Kidney epithelial cell (primary cell): ENCODE data around the gene EPHB2. TPM values are rescaled to one million over a fixed set of nuclear protein-coding genes. Genes with fewer than 3 reads are reported as not detected.

Experiments
- DNase-seq: peaks from one replicate; pipeline ENCODE4 v3.0.0-alpha.2; 2010; ENCODE audit warnings: low read depth
- H3K27me3 ChIP-seq: 2 replicates; pipeline ENCODE4 v1.6.0; 2011; ENCODE audit warnings: low read length; ENCODE audit not compliant: control insufficient read depth, insufficient read depth
- H3K36me3 ChIP-seq: 2 replicates; pipeline ENCODE4 v1.5.1; 2011; ENCODE audit warnings: low read length; ENCODE audit not compliant: control insufficient read depth, insufficient read depth
- H3K4me3 ChIP-seq: 2 replicates; pipeline ENCODE4 v1.5.1; 2011; ENCODE audit warnings: low read depth, mild to moderate bottlenecking, control low read depth, low read length
- CTCF ChIP-seq: IDR thresholded peaks from 2 replicates; pipeline ENCODE4 v1.5.1; 2011; ENCODE audit warnings: mild to moderate bottlenecking, moderate library complexity, low read length, control low read depth, inconsistent platforms; ENCODE audit not compliant: insufficient read depth, poor library complexity, severe bottlenecking
- total RNA-seq: library from RNA; depleted of rRNA; stranded (reverse); fragments of >200 nt; gene quantifications from 2 replicates; pipeline ENCODE4 v1.2.3, GENCODE V29; 2015

The EPHB2 gene
- total RNA-seq, 1 donor from 2014 or later = 111 TPM

GRCh38 chr1:22733643-22734042, 23.0 kb downstream of the EPHB2 start:
- Histone ChIP-seq H3K27me3 (no peaks in the 10 kb centered on the region), H3K4me3 (no peak overlapping the region), H3K36me3 (no peaks in the 10 kb centered on the region)
- no peak for TF ChIP-seq CTCF
- DNase-seq = no peak

- H3K27me3 ChIP-seq = no peaks in the 10 kb centered on the region
- H3K36me3 ChIP-seq = no peaks in the 10 kb centered on the region
- H3K4me3 ChIP-seq = no peak overlapping the region
- DNase-seq = no peak
- TF ChIP-seq CTCF = no peak
Measured at GRCh38 chr1:22736501-22737080, 26.0 kb downstream of the EPHB2 start.

- TF ChIP-seq CTCF = no peak
- no peak for DNase-seq
- Histone ChIP-seq H3K4me3 (no peak overlapping the region), H3K27me3 (no peaks in the 10 kb centered on the region), H3K36me3 (no peaks in the 10 kb centered on the region)
Measured at GRCh38 chr1:22737374-22738068, 26.9 kb downstream of the EPHB2 start.

GRCh38 chr1:22738069-22738435, 27.4 kb downstream of the EPHB2 start:
- no peaks in the 10 kb centered on the region for H3K36me3 ChIP-seq
- no peak for TF ChIP-seq CTCF
- no peaks in the 10 kb centered on the region for H3K27me3 ChIP-seq
- DNase-seq = no peak
- no peak overlapping the region for H3K4me3 ChIP-seq

GRCh38 chr1:22738522-22738921, 27.9 kb downstream of the EPHB2 start:
- no peak for DNase-seq
- Histone ChIP-seq H3K27me3 (no peaks in the 10 kb centered on the region), H3K36me3 (no peaks in the 10 kb centered on the region), H3K4me3 (no peak overlapping the region)
- no peak for TF ChIP-seq CTCF
